Hypothalamus (tissue), 51 donors: Measurements from ENCODE around the gene COBL.
A peak's percentile ranks its signal among the peaks of the same experiment; 100 is the strongest.

Source experiments
- DNase-seq, 51 donors: peaks; one replicate each; lab custom pipeline; 2025; lab: John Stamatoyannopoulos, UW

COBL gene

GRCh38 chr7:51160990-51161615 lies 155.5 kb downstream of the COBL start:
- DNase-seq, result peak in 44 of 51 donors; percentile 12 to 85 (median 47)

- DNase-seq, result no peak
Observed at GRCh38 chr7:51160411-51160810, 156.2 kb downstream of the COBL start.

GRCh38 chr7:51158742-51159445 lies 157.7 kb downstream of the COBL start:
- DNase-seq, result no peak

- no peak for DNase-seq
Observed at GRCh38 chr7:51158211-51158610, 158.4 kb downstream of the COBL start.

- DNase-seq, result peak in 34 of 51 donors; percentile 15 to 86 (median 58)
Observed at GRCh38 chr7:51154201-51154600, 162.4 kb downstream of the COBL start.

GRCh38 chr7:51152706-51153200 lies 163.9 kb downstream of the COBL start:
- DNase-seq, result no peak

- no peak for DNase-seq
Observed at GRCh38 chr7:51151455-51151854, 165.2 kb downstream of the COBL start.

- DNase-seq, result no peak
Observed at GRCh38 chr7:51150193-51150592, 166.4 kb downstream of the COBL start.

GRCh38 chr7:51148216-51148615 lies 168.4 kb downstream of the COBL start:
- DNase-seq, result no peak

- DNase-seq, result no peak
Observed at GRCh38 chr7:51146816-51147586, 169.6 kb downstream of the COBL start.

- DNase-seq, result no peak
Observed at GRCh38 chr7:51144178-51144577, 172.4 kb downstream of the COBL start.

- DNase-seq, result no peak
Observed at GRCh38 chr7:51142741-51143385, 173.7 kb downstream of the COBL start.

- DNase-seq, result peak in 3 of 51 donors; percentile 14 to 71 (median 26)
Observed at GRCh38 chr7:51141451-51142003, 175.1 kb downstream of the COBL start.

GRCh38 chr7:51140199-51141164 lies 176.1 kb downstream of the COBL start:
- no peak for DNase-seq

- DNase-seq, result no peak
Observed at GRCh38 chr7:51139796-51140195, 176.8 kb downstream of the COBL start.

GRCh38 chr7:51138123-51139085 lies 178.2 kb downstream of the COBL start:
- no peak for DNase-seq

- no peak for DNase-seq
Observed at GRCh38 chr7:51135576-51135975, 181.0 kb downstream of the COBL start.

- DNase-seq, result no peak
Observed at GRCh38 chr7:51134013-51134441, 182.6 kb downstream of the COBL start.
